Common myeloid progenitor, CD34-positive (primary cell): ENCODE measurements around the gene PPIC.

Experiments
- CTCF ChIA-PET: fragments of 350-600 bp; sonication (Branson Sonifier 250); formaldehyde crosslinking; loops from one replicate; lab custom pipeline; 2021; ENCODE audit warnings: antibody characterized with exemption; lab: Charles Lee
- POLR2A ChIA-PET: fragments of 350-600 bp; sonication (Branson Sonifier 250); formaldehyde crosslinking; loops from one replicate; lab custom pipeline; 2021; ENCODE audit warnings: antibody characterized with exemption; lab: Charles Lee
- DNase-seq, 3 donors: peaks; one replicate each; pipeline versions ENCODE4 v3.0.0 to v3.0.0-alpha.2; 2013
- H3K27ac ChIP-seq, 2 experiments: 1 replicate in 1 of 2; 2 replicates in 1 of 2; pipeline ENCODE4 v1.7.0; 2013; ENCODE audit warnings: inconsistent platforms in 2 of 2, low read length in 2 of 2, mild to moderate bottlenecking in 2 of 2, low read depth in 1 of 2, moderate library complexity in 1 of 2; ENCODE audit not compliant: severe bottlenecking in 2 of 2, insufficient read depth in 1 of 2, poor library complexity in 1 of 2
- H3K27me3 ChIP-seq, 5 experiments: replicated peaks in 2 of 5; 1 replicate in 3 of 5; 2 replicates in 2 of 5; pipeline versions ENCODE4 v1.6.1 to v1.7.0; 2013; ENCODE audit warnings: low read length in 4 of 5, mild to moderate bottlenecking in 2 of 5, moderate library complexity in 2 of 5, inconsistent platforms in 1 of 5; ENCODE audit not compliant: insufficient read depth in 5 of 5, control insufficient read depth in 4 of 5
- H3K36me3 ChIP-seq, 4 experiments: 1 replicate in 2 of 4; 2 replicates in 2 of 4; pipeline versions ENCODE4 v1.6.1 to v1.7.0; 2013; ENCODE audit warnings: low read length in 3 of 4, control low read depth in 1 of 4, mild to moderate bottlenecking in 1 of 4; ENCODE audit not compliant: control insufficient read depth in 4 of 4, insufficient read depth in 4 of 4
- H3K4me1 ChIP-seq, 4 experiments: 1 replicate in 3 of 4; 2 replicates in 1 of 4; pipeline versions ENCODE4 v1.6.1 to v1.7.1; 2013; ENCODE audit warnings: low read length in 3 of 4, mild to moderate bottlenecking in 3 of 4, control low read depth in 1 of 4, inconsistent platforms in 1 of 4, moderate library complexity in 1 of 4; ENCODE audit not compliant: control insufficient read depth in 4 of 4, insufficient read depth in 4 of 4; ENCODE audit errors: control extremely low read depth in 1 of 4
- H3K4me3 ChIP-seq, 7 experiments: 1 replicate in 4 of 7; 2 replicates in 3 of 7; pipeline versions ENCODE4 v1.5.1 to v1.7.0; 2013; ENCODE audit warnings: mild to moderate bottlenecking in 7 of 7, low read length in 6 of 7, moderate library complexity in 6 of 7, inconsistent platforms in 2 of 7, low read depth in 2 of 7, control low read depth in 1 of 7; ENCODE audit not compliant: insufficient read depth in 4 of 7, control insufficient read depth in 1 of 7; ENCODE audit errors: extremely low read depth in 1 of 7
- H3K9me3 ChIP-seq, 5 experiments: 1 replicate in 4 of 5; 2 replicates in 1 of 5; pipeline versions ENCODE4 v1.6.1 to v1.7.1; 2013; ENCODE audit warnings: low read length in 4 of 5, mild to moderate bottlenecking in 2 of 5, inconsistent platforms in 1 of 5, low read depth in 1 of 5, moderate library complexity in 1 of 5; ENCODE audit not compliant: control insufficient read depth in 4 of 5, insufficient read depth in 2 of 5; ENCODE audit errors: control extremely low read depth in 1 of 5
- WGBS: methylation state at CpG from one replicate; pipeline ENCODE4 v1.1.5; 2013; ENCODE audit not compliant: insufficient coverage; 5-methylcytosine and 5-hydroxymethylcytosine counted together

Gene PPIC

DNA sequence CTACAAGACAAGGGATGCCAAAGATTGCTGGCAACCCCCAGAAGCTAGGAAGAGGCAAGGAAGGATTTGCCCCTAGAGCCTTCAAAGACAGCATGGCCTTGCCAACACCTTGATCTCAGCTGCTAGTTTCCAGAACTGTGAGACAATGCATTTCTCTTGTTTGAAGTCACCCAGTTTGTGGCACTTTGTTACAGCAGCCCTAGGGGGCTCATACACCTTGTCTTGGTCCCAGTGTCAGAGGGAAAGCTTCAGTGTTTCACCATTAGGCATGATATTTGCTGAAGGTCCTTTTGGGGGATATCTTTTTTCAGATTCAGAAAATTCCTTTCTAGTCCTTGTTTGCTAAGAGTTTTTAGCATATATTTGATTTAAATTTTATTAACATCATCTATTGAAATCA, 3.1 kb upstream of the PPIC start:
- H3K4me1 ChIP-seq: peaks cover 0 to 21% (median 16%) of the 10 kb centered on the region in 4 experiments
- ChIA-PET CTCF (no interaction called here), POLR2A (no interaction called here)
- H3K36me3 ChIP-seq: no peaks in the 10 kb centered on the region
- no peak for DNase-seq
- H3K9me3 ChIP-seq: peaks cover 0 to 2% (median 0%) of the 10 kb centered on the region in 5 experiments
- H3K27ac ChIP-seq: no peak overlapping the region
- peaks cover 8 to 83% (median 37%) of the 10 kb centered on the region in 5 experiments for H3K27me3 ChIP-seq
- no peak overlapping the region for H3K4me3 ChIP-seq

DNA sequence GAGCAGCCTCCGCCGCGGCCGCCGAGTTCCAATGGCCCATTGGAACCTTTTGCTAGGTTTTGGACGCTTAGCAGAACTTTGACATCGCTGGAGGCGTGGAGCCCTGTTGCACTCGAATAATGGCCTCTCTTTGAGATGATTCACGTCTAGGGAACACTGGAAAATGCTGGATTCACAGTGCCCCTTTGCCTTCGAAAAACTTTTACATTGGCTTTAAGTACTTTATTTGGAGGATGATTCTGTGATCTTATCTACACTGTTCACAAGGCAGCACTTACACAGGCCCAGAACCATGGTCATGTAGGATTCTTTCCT, 536 bp upstream of the PPIC start:
- 3% methylated on average over 8 of the region's 11 CpGs for WGBS
- DNase-seq: peak in 2 of 3 donors; percentile 18 to 36
- CTCF ChIA-PET: no interaction called here

DNA sequence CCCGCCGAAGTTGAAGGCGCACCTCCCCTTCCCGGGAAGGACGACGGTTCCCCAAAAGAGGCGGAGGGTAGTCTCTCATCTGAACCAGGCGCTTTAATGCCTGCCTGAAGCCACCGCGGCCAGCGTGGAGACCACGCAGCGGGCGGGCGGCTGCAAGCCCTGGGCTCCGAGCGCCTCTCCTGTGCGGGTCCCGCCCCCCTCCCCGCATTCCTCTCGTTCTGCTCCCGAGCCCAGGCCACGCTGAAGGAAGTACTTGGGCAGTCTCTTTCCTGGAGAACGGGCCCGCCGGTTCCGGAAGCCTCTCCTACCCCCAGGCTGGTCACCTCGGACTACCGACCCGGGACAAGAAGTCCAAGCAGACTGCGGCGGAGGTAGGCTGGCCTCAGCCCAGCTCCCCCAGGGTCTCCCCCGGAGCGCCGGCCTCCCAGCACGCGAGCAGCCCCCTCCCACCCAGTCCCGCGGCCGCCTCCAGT, 571 bp downstream of the PPIC start:
- ChIA-PET CTCF (no interaction called here), POLR2A (no interaction called here)
- Histone ChIP-seq H3K27me3 (peaks cover 8 to 85% (median 49%) of the 10 kb centered on the region in 5 experiments), H3K9me3 (peaks cover 0 to 2% (median 0%) of the 10 kb centered on the region in 5 experiments), H3K4me3 (peak overlapping the region; percentile 44 to 77 (median 65)), H3K4me1 (peaks cover 0 to 21% (median 16%) of the 10 kb centered on the region in 4 experiments), H3K36me3 (no peaks in the 10 kb centered on the region), H3K27ac (no peak overlapping the region)
- peak in 2 of 3 donors; percentile 13 to 33 for DNase-seq
- whole genome bisulfite sequencing: under 1% methylated on average over 37 of the region's 40 CpGs

More for the DNA sequence above, 536 bp upstream of the PPIC start:
- H3K27me3 ChIP-seq: peaks cover 8 to 87% (median 45%) of the 10 kb centered on the region in 5 experiments
- peaks cover 0 to 21% (median 16%) of the 10 kb centered on the region in 4 experiments for H3K4me1 ChIP-seq
- POLR2A ChIA-PET: no interaction called here
- no peaks in the 10 kb centered on the region for H3K36me3 ChIP-seq
- no peak overlapping the region for H3K27ac ChIP-seq
- H3K4me3 ChIP-seq: peak overlapping the region in 6 of 7 experiments; percentile 47 to 77 (median 66)
- H3K9me3 ChIP-seq: peaks cover 0 to 2% (median 0%) of the 10 kb centered on the region in 5 experiments

- POLR2A ChIA-PET: no interaction called here
- CTCF ChIA-PET: no interaction called here
- Histone ChIP-seq H3K27ac (no peak overlapping the region), H3K4me3 (peak overlapping the region in 6 of 7 experiments; percentile 13 to 77 (median 66)), H3K4me1 (peaks cover 0 to 21% (median 16%) of the 10 kb centered on the region in 4 experiments), H3K36me3 (no peaks in the 10 kb centered on the region), H3K9me3 (peaks cover 0 to 2% (median 0%) of the 10 kb centered on the region in 5 experiments), H3K27me3 (peaks cover 8 to 85% (median 49%) of the 10 kb centered on the region in 5 experiments)
- WGBS: 1% methylated on average over 15 of the region's 27 CpGs
- DNase-seq: peak in 2 of 3 donors; percentile 24 to 52
Measured at GRCh38 chr5:123035360-123035917, 1.1 kb downstream of the PPIC start.

GRCh38 chr5:123033157-123033671, 3.3 kb downstream of the PPIC start:
- no peaks in the 10 kb centered on the region for H3K36me3 ChIP-seq
- ChIA-PET POLR2A (no interaction called here), CTCF (interaction anchor here (0.6 kb wide), 1 partner anchor 18 kb away, joined by 3 read pairs; no protein-coding TSS in a partner anchor)
- H3K27ac ChIP-seq: no peak overlapping the region
- no peak overlapping the region for H3K4me3 ChIP-seq
- H3K27me3 ChIP-seq: peaks cover 3 to 74% (median 36%) of the 10 kb centered on the region in 5 experiments
- H3K4me1 ChIP-seq: peaks cover 0 to 21% (median 16%) of the 10 kb centered on the region in 4 experiments
- no peak for DNase-seq
- no peaks in the 10 kb centered on the region for H3K9me3 ChIP-seq
- WGBS: 75% methylated on average over 2 of the region's 6 CpGs

GRCh38 chr5:123028222-123028621, 8.3 kb downstream of the PPIC start:
- 100% methylated on average over 2 of the region's 9 CpGs for WGBS
- Histone ChIP-seq H3K36me3 (no peaks in the 10 kb centered on the region), H3K4me3 (no peak overlapping the region), H3K27me3 (peaks cover 0 to 27% (median 14%) of the 10 kb centered on the region in 5 experiments), H3K27ac (no peak overlapping the region), H3K9me3 (no peaks in the 10 kb centered on the region), H3K4me1 (no peaks in the 10 kb centered on the region)
- ChIA-PET POLR2A (no interaction called here), CTCF (no interaction called here)
- no peak for DNase-seq

DNA sequence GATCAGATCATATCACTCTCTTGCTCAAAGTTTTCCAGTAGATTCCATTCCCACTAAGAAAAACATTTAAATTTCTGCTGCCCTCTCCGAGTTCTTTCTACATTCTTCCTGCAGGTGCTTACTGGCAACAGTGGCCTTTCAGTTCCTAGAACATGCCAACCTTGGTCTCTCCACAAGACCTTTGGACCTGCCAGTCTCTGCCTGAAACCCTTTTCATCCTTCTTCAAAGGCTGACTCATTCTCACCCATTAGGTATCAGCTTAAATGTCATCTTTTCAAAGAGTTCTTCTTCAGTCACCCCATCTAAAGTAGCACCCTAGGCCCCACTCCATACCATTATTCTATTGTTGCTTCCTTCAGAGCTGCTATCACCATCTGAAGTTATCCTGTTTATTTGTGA, 21.8 kb downstream of the PPIC start:
- ChIA-PET CTCF (no interaction called here), POLR2A (no interaction called here)
- no peak overlapping the region for H3K4me3 ChIP-seq
- H3K27ac ChIP-seq: no peak overlapping the region
- 91% methylated on average over 1 of the region's 1 CpG for WGBS
- no peaks in the 10 kb centered on the region for H3K36me3 ChIP-seq
- no peak for DNase-seq
- no peaks in the 10 kb centered on the region for H3K27me3 ChIP-seq
- no peaks in the 10 kb centered on the region for H3K9me3 ChIP-seq
- no peaks in the 10 kb centered on the region for H3K4me1 ChIP-seq
